Uterus (tissue), 2 donors: ENCODE measurements around the gene SNX6.

ENCODE experiments used
- POLR2A ChIP-seq, 2 donors: fragments of 450-650 bp; IDR thresholded peaks; one replicate each; pipeline ENCODE4 v1.6.1; 2016; ENCODE audit warnings: antibody characterized with exemption in 2 of 2, mild to moderate bottlenecking in 1 of 2, moderate library complexity in 1 of 2
- TF ChIP-seq, protein P1 (sequence below), 4 experiments: fragments of 200-600 bp in 2 of 4; fragments of 450-650 bp in 2 of 4; sonication (generic) in 2 of 4; IDR thresholded peaks; one replicate each; pipeline ENCODE4 v1.5.1; 2016 to 2019; ENCODE audit warnings: antibody characterized with exemption in 4 of 4, mild to moderate bottlenecking in 2 of 4, moderate library complexity in 1 of 4

DNA sequence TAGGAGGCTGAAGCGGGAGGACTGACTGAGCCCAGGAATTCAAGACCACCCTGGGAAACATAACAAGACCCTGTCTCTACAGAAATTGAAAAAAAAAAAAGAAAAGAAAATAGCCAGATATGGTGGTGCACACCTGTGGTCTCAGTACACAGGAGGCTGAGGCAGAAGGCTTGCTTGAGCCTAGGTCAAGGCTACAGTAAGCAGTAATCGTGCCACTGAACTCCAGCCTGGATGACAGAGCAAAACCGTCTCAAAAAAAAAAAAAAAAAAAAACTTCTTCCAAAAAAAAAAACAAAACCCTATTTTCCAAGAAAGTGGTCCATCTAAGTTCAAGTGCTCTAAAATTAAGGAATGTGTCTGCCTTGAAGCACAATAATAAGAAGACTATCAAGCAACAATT, 19.8 kb downstream of the SNX6 start:
- TF ChIP-seq, protein P1, sequence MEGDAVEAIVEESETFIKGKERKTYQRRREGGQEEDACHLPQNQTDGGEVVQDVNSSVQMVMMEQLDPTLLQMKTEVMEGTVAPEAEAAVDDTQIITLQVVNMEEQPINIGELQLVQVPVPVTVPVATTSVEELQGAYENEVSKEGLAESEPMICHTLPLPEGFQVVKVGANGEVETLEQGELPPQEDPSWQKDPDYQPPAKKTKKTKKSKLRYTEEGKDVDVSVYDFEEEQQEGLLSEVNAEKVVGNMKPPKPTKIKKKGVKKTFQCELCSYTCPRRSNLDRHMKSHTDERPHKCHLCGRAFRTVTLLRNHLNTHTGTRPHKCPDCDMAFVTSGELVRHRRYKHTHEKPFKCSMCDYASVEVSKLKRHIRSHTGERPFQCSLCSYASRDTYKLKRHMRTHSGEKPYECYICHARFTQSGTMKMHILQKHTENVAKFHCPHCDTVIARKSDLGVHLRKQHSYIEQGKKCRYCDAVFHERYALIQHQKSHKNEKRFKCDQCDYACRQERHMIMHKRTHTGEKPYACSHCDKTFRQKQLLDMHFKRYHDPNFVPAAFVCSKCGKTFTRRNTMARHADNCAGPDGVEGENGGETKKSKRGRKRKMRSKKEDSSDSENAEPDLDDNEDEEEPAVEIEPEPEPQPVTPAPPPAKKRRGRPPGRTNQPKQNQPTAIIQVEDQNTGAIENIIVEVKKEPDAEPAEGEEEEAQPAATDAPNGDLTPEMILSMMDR (IDR thresholded peaks at IDR 0.05) = no peak
- no peak for TF ChIP-seq POLR2A (IDR thresholded peaks at IDR 0.05)
